HG03064 (cell line): ENCODE data around the gene FAM89B.

Source experiments
- ATAC-seq: cut with Tn5 transposase; IDR thresholded peaks from one replicate; pipeline ENCODE4 v1.9.1; 2021; ENCODE audit warnings: low read depth; ENCODE audit not compliant: unreplicated experiment

The FAM89B gene

DNA sequence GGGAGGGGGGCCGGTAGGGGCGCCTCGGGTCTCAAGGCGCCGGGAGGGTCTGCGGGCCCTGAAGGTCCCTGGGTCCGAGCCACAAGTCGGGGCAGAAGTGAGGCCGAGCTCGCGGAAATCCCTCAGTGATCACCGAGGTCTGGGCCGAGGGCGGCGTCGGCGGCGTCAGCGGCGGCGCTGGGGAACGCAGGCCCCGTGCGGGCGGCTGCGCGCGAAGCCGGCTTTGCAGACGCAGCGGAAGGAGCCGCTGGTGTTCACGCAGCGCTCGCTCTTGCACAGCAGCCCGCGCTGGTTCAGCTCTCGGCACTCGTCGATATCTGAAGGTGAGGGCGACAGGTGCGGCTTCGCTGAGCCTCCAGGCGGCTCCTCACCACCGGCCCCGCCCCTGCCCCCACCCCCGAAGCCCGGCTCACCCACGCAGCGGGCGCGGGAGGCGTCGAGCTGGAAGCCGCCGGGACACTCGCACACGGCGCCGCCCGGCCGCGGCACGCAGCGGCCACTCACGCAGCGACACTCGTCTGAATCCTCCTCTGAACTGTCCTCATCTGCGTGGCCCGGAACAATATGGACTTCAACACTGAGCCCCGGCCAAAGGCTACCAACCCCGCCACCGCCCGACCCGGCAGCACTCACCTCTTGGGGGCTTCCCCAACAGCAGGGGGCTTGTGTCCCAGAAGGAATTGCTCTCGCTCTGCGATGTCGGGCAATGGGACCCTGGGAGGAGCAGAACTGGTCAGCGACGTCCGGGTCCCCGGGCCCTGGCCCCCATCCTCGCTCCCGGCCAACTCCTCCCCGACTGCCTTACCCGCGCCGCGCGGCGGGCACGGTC lies 33.2 kb upstream of the FAM89B start:
- no peak for ATAC-seq

DNA sequence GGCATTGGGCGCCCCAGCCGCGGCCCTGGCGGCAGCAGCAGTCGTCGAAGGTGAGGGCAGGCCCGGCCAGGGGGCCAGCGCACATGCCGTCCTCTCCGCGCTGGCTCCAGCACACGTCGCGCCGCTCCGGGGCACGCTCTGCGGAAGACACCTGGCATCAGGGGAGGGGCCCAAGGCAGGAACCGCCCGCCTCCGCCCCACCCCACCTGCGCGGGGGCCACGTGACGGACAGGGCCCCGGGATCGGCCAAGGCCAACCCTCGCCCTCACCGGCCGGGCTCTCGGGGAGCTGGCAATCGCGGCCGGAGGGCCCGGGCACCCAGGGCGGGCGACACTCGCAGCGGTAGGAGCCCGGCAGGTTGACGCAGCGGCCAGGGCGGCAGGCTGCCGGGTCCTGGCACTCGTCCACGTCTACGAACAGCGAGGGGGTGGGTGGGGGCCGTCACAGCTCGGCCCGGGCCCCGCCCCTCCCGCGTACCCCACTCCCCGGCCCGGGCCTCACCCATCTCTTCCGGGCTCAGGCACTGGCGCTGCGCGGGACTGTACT lies 32.5 kb upstream of the FAM89B start:
- peak; percentile 48 for ATAC-seq

DNA sequence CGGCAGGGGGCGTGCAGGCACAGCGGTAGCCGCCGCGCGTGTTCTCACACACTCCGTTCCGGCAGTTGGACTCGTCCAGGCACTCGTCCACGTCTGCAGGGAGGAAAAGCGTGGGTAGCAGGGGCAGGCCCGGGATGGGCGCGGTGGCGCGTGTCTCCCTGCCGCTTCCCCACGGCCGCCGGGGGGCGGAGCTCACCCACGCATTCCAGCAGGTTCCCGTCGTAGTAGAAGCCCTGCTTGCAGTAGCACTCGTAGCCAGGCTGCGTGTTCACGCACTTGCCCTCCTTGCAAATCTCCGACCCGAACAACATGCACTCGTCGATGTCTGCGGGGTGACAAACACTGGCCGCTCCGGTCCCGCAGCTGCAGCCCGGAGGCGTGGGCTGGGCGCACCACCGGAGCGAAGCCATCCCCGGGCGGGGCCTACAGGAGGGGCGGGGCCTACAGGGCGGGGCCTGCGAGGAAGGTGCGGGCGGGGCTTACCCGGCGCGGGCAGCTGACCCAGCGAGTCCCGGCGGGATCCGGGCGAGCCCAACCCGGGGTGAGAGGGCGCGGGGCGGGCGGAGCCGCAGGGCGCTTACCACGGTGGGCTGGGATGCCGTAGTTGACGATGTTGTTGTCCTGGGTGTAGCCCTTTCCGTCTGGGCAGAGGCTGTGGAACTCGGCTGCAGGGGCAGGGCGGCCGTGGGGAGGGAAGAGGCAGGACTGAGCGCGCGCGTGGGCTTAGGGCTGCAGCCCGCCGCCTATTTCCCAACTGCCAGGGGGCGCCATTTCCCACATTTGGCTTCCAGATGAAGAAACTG lies 31.8 kb upstream of the FAM89B start:
- ATAC-seq = peak; percentile 56

DNA sequence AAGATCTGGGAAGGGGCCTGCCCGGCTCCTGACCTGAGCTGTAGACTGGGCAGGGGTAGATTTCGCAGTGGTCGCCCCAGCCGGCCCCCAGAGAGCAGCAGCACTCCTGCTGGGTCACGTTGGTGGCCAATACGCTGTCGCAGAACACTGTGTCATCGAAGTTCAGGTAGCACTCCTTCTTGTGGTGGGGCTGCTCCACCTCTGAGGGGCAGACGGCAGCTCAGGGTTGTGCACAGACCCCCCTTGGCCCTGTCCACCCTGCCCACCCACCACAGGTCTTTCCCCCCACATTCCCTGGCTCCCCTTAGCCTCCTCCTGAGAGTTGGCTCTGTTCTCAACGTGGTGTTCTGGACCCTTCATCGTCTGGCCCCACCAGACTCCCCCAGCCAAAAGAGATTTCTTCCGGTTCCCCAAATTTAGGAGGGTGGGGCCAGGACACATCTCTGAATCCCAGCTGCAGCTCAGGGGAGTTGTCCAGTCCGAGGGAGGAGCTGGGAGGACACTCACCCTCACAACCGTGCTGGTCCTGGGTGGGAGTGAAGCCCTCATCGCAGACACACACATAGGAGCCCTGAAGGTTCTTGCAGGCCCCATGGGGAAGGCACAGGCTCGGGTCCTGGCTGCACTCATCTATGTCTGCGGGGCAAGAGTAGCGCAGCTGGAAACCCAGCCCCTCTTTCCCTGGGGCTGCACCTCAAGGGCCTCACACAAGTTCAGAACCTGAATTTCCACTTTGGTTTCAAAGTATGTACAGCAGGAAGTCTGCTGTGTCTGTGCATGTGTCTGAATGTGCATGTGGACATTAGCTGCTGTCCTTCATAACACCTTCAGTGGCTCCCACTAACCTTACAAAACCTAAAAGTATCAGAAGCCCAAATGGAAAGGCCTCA lies 31.0 kb upstream of the FAM89B start:
- no peak for ATAC-seq

DNA sequence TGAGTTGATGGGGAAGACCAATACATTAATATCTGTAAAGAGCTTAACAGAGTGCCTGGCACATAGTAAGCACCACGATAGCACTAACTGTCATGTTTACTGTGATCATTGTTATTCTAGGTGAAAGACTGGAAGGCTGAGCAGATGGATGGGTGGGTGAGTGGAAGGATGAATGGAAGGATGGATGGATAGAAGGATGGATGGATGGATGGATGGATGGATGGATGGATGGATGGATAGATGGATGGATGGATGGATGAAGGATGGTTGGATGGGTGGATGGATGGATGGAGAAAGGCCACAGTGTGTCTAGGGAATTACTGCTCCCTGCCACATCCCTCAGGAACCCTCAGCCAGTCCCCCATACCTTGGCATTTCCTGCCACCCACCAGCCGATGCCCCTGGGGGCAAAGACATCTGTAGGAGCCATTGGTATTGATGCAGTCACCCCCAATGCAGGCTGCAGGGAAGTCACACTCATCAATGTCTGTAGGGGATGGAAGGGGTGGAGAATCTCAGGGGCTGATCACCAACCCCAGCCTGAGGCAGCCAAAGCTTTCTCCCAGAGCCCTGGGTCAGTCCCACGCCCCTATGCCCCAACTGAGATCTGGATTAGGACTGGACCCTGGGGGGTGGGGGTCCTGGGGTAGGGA lies 29.5 kb upstream of the FAM89B start:
- ATAC-seq = no peak

DNA sequence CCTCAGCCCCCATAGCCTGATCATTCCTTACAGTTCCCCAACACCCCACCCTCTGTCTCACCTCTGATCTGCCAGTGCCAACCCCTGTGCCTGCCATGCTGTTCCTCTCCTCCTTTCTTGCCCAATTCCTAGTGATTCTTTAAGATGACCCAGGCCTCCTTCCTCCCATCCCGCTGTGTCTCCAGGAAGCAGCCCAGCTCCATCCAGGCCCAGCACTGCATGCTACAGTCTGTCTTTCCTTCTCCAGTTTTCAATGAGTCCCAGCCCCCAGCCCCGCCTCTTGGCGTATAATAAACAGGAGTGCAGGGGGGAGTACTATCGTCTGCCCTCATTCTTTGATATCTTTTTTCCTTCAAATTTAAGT lies 26.5 kb upstream of the FAM89B start:
- ATAC-seq = no peak

DNA sequence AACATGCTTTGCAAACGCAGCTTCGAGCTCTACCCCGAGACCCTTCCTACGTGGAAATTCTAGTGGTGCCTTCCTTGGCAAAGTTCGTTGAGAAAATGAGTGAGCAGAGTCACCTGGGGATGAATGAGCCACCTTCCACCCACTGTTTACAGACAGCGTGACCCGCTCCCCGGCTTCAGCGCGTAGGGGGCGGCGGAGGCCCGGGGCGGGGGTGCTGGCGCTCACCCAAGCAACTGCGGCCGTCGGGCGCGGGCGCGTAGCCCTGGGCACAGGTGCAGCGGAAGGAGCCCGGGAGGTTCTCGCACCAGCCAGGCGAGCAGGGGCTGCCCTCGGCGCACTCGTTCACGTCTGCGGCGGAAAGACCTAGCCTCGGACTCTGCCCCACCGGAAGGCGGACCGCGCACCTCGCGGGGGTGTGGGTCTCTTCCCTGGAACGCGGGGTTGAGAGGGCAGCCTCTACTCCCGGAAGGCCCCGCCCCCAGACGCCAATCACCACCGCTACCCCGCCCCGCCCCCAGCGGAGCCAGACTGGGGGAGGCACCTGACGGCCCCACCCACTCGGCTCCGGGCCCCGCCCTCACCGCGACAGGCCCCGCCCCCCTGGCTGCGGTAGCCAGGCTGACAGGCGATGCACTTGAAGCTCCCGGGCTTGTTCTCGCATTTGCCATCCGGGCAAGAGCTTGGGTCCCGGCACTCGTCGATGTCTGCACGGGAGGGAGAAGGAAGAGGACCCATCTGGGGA lies 25.9 kb upstream of the FAM89B start:
- peak; percentile 53 for ATAC-seq

DNA sequence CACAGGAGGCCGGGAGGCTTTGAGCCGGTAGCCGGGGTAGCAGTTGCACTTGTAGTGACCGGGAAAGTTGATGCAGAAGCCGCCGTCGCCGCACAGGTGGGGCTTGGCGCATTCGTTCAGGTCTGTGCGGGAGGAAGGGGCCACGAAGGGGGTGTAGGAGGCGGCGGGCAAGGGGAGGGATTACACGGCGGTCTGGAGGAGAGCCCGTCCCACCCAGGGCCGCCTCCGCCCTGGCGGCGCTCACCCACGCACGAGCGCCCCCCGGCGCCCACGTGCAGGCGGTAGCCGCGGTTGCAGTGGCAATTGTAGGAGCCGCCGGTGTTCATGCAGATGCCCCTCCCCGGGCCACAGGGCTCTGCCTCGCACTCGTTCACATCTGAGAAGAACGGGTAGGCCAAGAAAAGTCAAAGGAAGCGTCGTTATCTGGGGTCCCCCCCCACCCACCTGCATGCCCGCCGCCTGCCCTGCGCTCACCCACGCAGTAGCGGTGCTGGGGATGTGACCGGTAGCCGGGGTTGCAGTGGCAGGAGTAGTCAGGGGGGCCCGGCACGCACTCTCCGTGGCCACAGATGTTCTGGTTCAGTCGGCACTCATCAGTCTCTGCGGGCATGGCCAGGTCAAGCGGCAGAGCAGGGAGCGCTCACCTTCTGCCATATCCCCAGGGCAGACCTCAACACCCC lies 24.8 kb upstream of the FAM89B start:
- no peak for ATAC-seq

DNA sequence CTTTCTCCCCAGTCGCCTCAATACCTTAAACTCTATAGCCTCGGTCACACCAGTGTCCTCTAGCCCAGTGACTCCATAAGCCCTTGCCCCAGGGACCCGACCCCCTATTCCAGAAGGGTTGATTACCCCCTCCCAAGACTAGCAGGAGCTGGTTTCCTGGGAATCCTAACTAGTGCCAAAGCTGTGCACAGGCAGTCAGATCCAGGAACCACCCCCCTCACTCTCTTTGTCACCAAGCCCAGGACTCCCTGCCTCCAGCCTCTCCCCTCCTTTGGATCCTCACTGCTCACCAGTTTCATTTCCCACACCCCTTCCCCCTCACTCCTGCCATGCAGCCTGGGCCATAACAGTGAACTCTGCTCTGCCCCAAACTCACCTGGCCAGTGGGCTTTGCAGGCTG lies 23.9 kb upstream of the FAM89B start:
- ATAC-seq = no peak

DNA sequence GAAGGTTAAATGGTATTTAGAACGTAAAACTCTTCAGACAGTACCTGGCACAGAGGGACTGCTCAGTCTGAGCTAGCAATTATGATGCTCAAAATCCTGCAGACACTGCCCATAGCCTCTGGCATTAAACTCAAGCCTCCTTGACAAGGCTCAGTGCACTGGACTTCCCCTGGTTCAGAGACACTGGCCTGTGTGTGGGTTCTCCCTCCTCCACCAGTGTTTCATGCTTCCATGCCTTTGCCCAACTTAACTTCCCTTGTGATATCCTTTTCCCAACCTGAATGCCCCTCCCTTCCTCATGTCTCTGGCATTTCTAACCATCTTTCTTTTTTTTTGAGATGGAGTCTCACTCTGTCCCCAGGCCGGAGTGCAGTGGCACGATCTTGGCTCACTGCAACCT lies 23.2 kb upstream of the FAM89B start:
- no peak for ATAC-seq

DNA sequence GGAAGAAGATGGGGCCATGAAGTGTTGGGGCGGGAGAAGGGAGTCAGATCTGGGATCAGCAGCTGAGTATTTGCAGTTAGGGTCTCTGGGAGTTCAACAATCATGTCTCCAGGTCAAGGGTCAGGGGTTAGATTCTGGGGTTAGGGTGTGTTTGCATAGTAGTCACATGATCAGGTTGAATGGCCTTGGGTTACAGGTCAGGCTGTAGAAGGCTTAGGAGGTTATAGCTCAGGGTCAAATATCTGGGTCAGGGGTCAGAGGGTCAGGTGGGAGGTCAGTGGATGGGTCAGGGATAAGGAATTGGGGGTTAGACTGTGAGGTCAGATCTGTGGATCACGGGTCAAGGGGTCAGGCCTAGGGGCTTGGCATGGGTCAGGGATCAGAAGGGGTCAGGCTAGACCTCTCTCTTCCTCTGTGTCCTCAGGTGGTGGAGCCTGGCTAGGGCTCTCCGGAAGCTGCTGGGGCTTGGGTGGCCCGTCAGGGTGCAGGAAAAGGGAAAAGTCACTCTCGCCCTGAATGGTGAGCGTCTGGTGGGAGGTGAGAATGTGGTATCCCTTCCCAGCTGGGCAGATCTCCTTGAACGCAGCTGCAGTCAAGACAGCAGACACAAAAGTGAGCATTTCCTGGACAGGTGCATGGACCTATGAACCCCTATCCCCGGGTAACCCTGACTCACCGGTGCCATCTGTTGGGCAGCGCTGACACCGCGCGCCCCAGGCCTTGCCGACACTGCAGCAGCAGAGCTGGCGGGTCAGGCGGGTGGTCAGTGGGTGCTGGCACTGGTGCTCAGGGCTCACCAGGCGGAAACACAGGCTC lies 20.6 kb upstream of the FAM89B start:
- ATAC-seq = no peak

DNA sequence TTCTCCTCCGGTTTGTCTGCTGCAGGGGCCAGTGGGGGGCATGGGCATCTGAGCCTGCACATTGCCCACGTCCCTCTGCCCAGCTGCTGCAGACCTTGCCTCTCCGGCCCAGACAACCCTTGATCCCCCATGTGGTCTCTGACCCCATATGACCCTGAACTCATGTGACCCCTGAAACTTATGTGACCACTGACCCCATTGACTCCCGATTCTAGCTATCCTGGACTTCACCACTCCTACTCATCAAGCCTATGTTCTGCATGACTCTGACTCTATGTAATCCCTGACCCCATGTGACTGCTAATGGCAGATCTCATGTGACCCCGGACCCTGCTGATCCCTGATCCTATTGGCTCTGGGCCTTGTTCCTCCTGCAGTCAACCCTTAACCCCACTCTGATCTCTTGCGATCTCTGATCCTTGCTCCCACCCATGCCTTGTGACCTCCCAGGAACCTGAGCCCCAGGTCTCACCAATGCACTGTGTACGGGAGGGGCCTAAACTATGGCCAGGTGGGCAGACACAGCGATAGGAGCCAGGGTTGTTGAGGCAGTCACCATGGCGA lies 19.9 kb upstream of the FAM89B start:
- no peak for ATAC-seq

DNA sequence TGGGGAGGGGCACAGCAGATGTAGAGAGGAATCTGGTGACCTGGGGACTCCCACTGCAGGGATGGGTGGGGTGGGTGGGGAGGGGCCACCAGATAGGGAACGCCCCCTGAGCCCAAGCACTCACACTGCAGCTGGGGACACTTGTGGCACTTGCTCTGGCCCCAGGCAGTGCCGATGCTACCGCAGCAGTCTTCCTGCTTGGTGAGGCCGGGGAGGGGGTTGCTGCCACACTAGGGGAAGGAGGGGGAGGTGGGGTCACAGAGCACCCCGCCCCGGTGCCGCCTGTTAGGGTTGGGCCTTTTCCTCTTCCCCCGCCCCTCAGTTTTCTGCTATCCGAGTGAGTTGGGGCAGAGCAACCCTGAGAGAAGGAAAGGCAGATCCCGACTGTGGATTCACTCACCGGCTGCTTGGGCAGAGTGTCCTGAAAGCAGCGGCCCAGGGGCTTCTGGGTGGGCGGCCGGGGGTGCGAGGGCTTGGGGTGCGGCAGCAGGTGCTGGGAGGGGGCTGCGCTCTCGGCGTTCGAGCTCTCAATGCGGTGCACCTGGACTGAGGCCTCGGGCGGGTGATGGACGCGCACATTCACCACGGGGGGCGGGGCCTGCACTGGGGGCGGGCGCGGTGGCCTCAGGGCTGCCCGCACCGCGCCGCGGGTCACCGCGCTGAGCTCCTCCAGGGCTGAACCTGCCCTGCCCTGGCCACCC lies 18.9 kb upstream of the FAM89B start:
- no peak for ATAC-seq

DNA sequence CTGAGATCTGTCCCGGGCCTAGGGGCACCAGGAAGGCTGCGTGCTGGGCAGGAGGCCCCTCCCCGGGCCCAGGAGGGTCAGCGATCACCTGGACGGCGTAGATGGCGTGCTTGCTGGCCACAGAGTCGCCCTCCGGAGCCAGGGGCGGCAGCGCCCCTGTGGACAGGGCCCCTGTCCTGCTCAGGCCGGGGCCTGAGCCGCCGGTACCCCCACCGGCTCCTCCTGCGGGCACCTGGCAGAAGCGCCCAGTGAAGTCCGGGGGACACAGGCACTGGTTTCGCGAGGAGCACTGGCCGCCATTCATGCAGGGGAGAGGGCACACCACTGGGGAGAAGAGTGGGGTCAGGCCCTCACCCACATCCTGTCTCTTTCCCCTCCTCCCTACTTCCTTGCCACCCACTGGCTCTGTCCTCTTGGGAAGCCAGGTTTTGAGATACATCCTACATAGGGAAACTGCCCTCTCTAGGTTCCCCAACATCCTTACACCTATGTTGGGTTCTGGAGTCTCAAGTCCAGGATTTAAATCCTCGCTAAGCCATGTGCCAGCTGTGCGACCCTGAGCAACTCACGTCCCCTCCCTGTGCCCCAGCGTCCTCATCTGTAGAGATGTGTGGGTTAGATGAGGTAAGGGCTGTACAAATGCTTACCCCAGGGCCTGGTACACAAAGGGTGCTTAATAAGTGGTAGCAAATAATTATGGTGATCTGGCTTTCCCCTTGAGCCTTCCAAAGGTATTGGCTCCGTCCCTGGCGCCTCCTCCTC lies 18.1 kb upstream of the FAM89B start:
- no peak for ATAC-seq

DNA sequence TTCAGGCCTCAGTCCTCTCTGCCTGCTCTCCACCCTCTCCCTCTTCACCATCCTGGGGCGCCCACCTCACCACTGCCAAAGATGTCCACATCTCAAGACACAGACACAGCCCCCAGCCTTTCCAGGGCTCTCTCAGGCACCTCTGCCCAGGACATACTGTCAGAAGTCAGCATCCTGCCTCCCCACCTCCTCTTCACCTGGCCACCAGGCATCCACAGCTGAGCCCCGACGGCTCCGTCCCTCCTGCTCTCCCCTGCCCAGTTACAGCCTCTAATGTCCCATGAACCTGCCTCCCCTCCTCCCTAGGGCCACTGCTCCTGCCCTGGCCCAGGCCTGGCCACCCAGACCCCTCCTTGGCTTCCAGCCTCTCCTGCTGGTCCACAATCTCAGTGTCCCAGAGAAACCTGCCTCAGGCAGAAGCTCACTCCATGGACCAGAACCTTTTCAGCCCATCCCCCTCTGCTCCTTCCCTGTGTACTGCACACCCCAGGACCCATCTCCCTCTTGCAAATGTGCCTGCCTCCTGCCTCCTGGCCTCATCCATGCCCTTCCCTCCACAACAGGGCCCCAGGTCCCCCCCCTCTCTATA lies 17.4 kb upstream of the FAM89B start:
- ATAC-seq = no peak

DNA sequence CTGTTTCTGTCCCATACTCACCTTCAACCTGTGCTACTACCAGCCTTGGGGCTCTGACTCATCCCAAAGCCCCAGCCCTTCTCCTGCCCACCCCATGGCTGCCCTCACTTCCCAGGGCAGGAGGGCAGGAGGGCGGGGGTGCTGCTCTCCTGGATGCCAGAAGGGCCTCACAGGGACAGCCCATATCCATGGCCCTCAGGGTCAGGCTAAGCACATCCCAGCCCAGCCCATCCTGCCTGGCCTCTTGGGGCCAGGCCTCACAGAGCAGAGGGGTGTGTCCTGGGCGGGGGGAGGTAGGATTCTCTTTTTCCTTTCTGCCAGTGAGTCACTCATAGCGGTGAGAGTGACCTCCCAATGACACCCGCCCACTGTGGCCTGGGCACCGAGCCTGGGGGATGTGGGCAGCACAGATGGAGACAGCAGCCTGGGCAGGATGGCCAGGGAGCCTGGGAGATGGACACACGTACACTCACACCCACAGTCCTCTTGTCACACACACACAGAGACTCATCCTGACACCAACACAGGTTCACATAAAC lies 16.6 kb upstream of the FAM89B start:
- ATAC-seq = no peak
